Liver (tissue), 9 donors: ENCODE data around the gene PPARA. TPM values are rescaled to one million over a fixed set of nuclear protein-coding genes. Genes with fewer than 3 reads are reported as not detected.

ENCODE experiments used
- DNase-seq: peaks from one replicate; pipeline ENCODE4 v3.0.0-alpha.2; 2017; ENCODE audit warnings: low spot score
- H3K27ac ChIP-seq, 2 donors: one replicate each; pipeline ENCODE4 v1.7.0; 2013; ENCODE audit warnings: inconsistent platforms in 2 of 2, low read length in 2 of 2, control low read depth in 1 of 2, low read depth in 1 of 2, mild to moderate bottlenecking in 1 of 2
- H3K27me3 ChIP-seq, 4 donors: one replicate each; pipeline versions ENCODE4 v1.6.1 to v1.7.0; 2013; ENCODE audit warnings: low read length in 3 of 4, inconsistent platforms in 1 of 4, mild to moderate bottlenecking in 1 of 4, moderate library complexity in 1 of 4; ENCODE audit not compliant: control insufficient read depth in 4 of 4, insufficient read depth in 4 of 4
- H3K36me3 ChIP-seq, 4 donors: one replicate each; pipeline versions ENCODE4 v1.6.1 to v1.7.0; 2013; ENCODE audit warnings: low read length in 3 of 4, mild to moderate bottlenecking in 3 of 4, low read depth in 1 of 4, moderate library complexity in 1 of 4; ENCODE audit not compliant: control insufficient read depth in 4 of 4, insufficient read depth in 3 of 4
- H3K4me1 ChIP-seq, 4 donors: one replicate each; pipeline versions ENCODE4 v1.6.1 to v1.7.0; 2013; ENCODE audit warnings: low read length in 3 of 4, mild to moderate bottlenecking in 3 of 4, moderate library complexity in 1 of 4; ENCODE audit not compliant: control insufficient read depth in 4 of 4, insufficient read depth in 4 of 4
- H3K4me3 ChIP-seq, 3 donors: one replicate each; pipeline versions ENCODE4 v1.6.1 to v1.7.0; 2013; ENCODE audit warnings: low read length in 3 of 3, control low read depth in 1 of 3, low read depth in 1 of 3, mild to moderate bottlenecking in 1 of 3
- H3K9ac ChIP-seq, 2 donors: one replicate each; pipeline ENCODE4 v1.7.0; 2013; ENCODE audit warnings: low read length in 2 of 2, mild to moderate bottlenecking in 2 of 2, moderate library complexity in 2 of 2, control low read depth in 1 of 2, low read depth in 1 of 2
- H3K9me3 ChIP-seq, 4 donors: one replicate each; pipeline versions ENCODE4 v1.6.1 to v1.7.0; 2013; ENCODE audit warnings: low read length in 3 of 4; ENCODE audit not compliant: control insufficient read depth in 4 of 4
- EGR1 ChIP-seq, 2 donors: IDR thresholded peaks; 2 replicates each; pipeline ENCODE4 v1.6.1; 2016 to 2018; ENCODE audit warnings: antibody characterized with exemption in 2 of 2, low read depth in 2 of 2
- FOXA1 ChIP-seq: IDR thresholded peaks from 2 replicates; pipeline ENCODE4 v1.6.1; 2016; ENCODE audit warnings: antibody characterized with exemption
- FOXA2 ChIP-seq: IDR thresholded peaks from 2 replicates; pipeline ENCODE4 v1.6.1; 2016; ENCODE audit warnings: antibody characterized with exemption
- GABPA ChIP-seq, 2 donors: IDR thresholded peaks in 1 of 2; conservative IDR thresholded peaks in 1 of 2; 2 replicates each; pipeline ENCODE4 v1.6.1; 2016; ENCODE audit warnings: antibody characterized with exemption in 2 of 2, mild to moderate bottlenecking in 1 of 2, moderate library complexity in 1 of 2
- HNF4A ChIP-seq, 2 donors: conservative IDR thresholded peaks; 2 replicates each; pipeline ENCODE4 v1.6.1; 2016; ENCODE audit warnings: antibody characterized with exemption in 2 of 2, mild to moderate bottlenecking in 2 of 2
- HNF4G ChIP-seq: IDR thresholded peaks from 2 replicates; pipeline ENCODE4 v1.6.1; 2016; ENCODE audit warnings: antibody characterized with exemption
- JUND ChIP-seq, 2 donors: IDR thresholded peaks; 2 replicates each; pipeline ENCODE4 v1.6.1; 2016; ENCODE audit warnings: antibody characterized with exemption in 2 of 2
- NR2F2 ChIP-seq: IDR thresholded peaks from 2 replicates; pipeline ENCODE4 v1.6.1; 2016; ENCODE audit warnings: antibody characterized with exemption
- RAD21 ChIP-seq, 2 donors: IDR thresholded peaks; 2 replicates each; pipeline ENCODE4 v1.6.1; 2016; ENCODE audit warnings: antibody characterized with exemption in 2 of 2, mild to moderate bottlenecking in 2 of 2
- RXRA ChIP-seq, 2 donors: IDR thresholded peaks; 2 replicates each; pipeline ENCODE4 v1.6.1; 2017 to 2018; ENCODE audit warnings: antibody characterized with exemption in 2 of 2, mild to moderate bottlenecking in 1 of 2
- SP1 ChIP-seq: IDR thresholded peaks from 2 replicates; pipeline ENCODE4 v1.6.1; 2018; ENCODE audit warnings: antibody characterized with exemption, mild to moderate bottlenecking
- TAF1 ChIP-seq: conservative IDR thresholded peaks from 2 replicates; pipeline ENCODE4 v1.6.1; 2016; ENCODE audit warnings: antibody characterized with exemption, mild to moderate bottlenecking
- YY1 ChIP-seq: IDR thresholded peaks from 2 replicates; pipeline ENCODE4 v1.6.1; 2016; ENCODE audit warnings: antibody characterized with exemption, mild to moderate bottlenecking
- WGBS: extraction: QIAGEN DNeasy Blood & Tissue Kit; methylation state at CpG from one replicate; pipeline ENCODE4 v1.1.7; 2013; 5-methylcytosine and 5-hydroxymethylcytosine counted together
- polyA plus RNA-seq, 2 donors: library from polyadenylated mRNA; stranded (reverse) in 1 of 2; unstranded in 1 of 2; fragments of 200-250 nt in 1 of 2; fragments of >200 nt in 1 of 2; fragmentation: Nextera tagmentation in 1 of 2; extraction: Ambion mirVana in 1 of 2; gene quantifications; one replicate each; pipeline versions ENCODE4 v1.2.1 to v1.2.3, GENCODE V29; 2013 to 2015
- total RNA-seq, 2 donors: library from RNA; depleted of rRNA; stranded (reverse); fragments of >200 nt; gene quantifications; one replicate each; pipeline ENCODE4 v1.2.3, GENCODE V29; 2014
- TF ChIP-seq, protein P1 (sequence below): IDR thresholded peaks from 2 replicates; pipeline ENCODE4 v1.6.1; 2016; ENCODE audit warnings: antibody characterized with exemption
- TF ChIP-seq, protein P2 (sequence below): IDR thresholded peaks from 2 replicates; pipeline ENCODE4 v1.6.1; 2016; ENCODE audit warnings: antibody characterized with exemption
- TF ChIP-seq, protein P3 (sequence below): fragments of 150-350 bp; IDR thresholded peaks from 2 replicates; pipeline ENCODE4 v1.5.1; 2017; ENCODE audit warnings: improper control_type of control experiment, low read depth, low read length; ENCODE audit not compliant: missing input control
- TF ChIP-seq, protein P4 (sequence below): IDR thresholded peaks from 2 replicates; pipeline ENCODE4 v1.6.1; 2016; ENCODE audit warnings: antibody characterized with exemption, mild to moderate bottlenecking
- TF ChIP-seq, protein P5 (sequence below): IDR thresholded peaks from 2 replicates; pipeline ENCODE4 v1.6.1; 2016; ENCODE audit warnings: antibody characterized with exemption
- donor health status: healthy.
- donor health status: healthy.
- donor health status: healthy.
- donor health status: healthy.
- donor health status: healthy.

Gene PPARA
- total and polyA plus RNA-seq, 4 donors, result 31.2 to 78.8 (median 41.3) TPM

DNA sequence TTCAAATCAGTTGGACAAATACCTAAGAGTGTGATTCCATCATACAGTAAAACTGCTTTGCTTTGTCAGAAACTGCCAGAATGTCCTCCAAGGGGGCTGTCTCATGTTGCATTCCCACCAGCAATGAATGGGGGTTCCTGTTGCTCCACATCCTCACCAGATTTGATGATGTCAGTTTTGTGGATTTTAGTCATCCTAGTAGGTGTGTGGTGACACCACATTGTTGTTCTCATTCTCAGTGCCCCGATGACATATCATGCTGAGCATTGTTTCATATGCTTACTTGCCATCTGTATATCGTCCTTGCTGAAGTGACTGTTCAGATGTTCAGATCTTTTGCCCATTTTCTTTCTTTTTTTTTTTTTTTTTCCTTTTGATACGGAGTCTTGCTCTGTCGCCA is 62.7 kb downstream of the PPARA start (continued):
- TF ChIP-seq FOXA2 (no peak), TAF1 (no peak), EGR1 (IDR thresholded peaks at IDR 0.05; ENCODE audit: low read depth in 2 of 2) (no peak), RXRA (IDR thresholded peaks at IDR 0.05) (no peak), HNF4G (no peak)

DNA sequence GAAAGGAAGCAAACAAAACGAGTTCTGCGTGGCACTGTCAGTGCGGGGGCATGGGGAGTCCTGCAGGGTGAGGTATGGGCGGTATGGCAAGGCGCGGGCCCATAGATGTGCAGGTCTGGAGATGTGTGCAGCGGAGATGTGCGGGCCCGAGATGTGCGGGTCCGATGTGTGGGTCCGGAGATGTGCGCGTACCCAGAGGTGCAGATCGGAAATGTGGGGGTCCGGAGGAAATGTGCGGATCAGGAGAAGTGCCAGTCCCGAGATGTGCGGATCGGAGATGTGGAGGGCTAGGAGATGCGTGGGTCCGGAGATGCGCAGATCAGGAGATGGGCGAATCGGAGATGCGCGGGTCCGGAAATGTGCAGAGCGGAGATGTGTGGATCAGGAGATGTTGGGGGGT is 63.8 kb downstream of the PPARA start:
- no peak overlapping the region for H3K27ac ChIP-seq
- H3K4me1 ChIP-seq, result no peaks in the 10 kb centered on the region
- TF ChIP-seq, protein P1, sequence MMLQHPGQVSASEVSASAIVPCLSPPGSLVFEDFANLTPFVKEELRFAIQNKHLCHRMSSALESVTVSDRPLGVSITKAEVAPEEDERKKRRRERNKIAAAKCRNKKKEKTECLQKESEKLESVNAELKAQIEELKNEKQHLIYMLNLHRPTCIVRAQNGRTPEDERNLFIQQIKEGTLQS, result no peak
- TF ChIP-seq, protein P2, sequence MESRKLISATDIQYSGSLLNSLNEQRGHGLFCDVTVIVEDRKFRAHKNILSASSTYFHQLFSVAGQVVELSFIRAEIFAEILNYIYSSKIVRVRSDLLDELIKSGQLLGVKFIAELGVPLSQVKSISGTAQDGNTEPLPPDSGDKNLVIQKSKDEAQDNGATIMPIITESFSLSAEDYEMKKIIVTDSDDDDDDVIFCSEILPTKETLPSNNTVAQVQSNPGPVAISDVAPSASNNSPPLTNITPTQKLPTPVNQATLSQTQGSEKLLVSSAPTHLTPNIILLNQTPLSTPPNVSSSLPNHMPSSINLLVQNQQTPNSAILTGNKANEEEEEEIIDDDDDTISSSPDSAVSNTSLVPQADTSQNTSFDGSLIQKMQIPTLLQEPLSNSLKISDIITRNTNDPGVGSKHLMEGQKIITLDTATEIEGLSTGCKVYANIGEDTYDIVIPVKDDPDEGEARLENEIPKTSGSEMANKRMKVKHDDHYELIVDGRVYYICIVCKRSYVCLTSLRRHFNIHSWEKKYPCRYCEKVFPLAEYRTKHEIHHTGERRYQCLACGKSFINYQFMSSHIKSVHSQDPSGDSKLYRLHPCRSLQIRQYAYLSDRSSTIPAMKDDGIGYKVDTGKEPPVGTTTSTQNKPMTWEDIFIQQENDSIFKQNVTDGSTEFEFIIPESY, result no peak
- TF ChIP-seq, protein P3, sequence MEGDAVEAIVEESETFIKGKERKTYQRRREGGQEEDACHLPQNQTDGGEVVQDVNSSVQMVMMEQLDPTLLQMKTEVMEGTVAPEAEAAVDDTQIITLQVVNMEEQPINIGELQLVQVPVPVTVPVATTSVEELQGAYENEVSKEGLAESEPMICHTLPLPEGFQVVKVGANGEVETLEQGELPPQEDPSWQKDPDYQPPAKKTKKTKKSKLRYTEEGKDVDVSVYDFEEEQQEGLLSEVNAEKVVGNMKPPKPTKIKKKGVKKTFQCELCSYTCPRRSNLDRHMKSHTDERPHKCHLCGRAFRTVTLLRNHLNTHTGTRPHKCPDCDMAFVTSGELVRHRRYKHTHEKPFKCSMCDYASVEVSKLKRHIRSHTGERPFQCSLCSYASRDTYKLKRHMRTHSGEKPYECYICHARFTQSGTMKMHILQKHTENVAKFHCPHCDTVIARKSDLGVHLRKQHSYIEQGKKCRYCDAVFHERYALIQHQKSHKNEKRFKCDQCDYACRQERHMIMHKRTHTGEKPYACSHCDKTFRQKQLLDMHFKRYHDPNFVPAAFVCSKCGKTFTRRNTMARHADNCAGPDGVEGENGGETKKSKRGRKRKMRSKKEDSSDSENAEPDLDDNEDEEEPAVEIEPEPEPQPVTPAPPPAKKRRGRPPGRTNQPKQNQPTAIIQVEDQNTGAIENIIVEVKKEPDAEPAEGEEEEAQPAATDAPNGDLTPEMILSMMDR, result no peak
- TF ChIP-seq FOXA1, result no peak
- no peak for TF ChIP-seq TAF1
- TF ChIP-seq RXRA (IDR thresholded peaks at IDR 0.05), result no peak
- TF ChIP-seq SP1, result no peak
- TF ChIP-seq, protein P4, sequence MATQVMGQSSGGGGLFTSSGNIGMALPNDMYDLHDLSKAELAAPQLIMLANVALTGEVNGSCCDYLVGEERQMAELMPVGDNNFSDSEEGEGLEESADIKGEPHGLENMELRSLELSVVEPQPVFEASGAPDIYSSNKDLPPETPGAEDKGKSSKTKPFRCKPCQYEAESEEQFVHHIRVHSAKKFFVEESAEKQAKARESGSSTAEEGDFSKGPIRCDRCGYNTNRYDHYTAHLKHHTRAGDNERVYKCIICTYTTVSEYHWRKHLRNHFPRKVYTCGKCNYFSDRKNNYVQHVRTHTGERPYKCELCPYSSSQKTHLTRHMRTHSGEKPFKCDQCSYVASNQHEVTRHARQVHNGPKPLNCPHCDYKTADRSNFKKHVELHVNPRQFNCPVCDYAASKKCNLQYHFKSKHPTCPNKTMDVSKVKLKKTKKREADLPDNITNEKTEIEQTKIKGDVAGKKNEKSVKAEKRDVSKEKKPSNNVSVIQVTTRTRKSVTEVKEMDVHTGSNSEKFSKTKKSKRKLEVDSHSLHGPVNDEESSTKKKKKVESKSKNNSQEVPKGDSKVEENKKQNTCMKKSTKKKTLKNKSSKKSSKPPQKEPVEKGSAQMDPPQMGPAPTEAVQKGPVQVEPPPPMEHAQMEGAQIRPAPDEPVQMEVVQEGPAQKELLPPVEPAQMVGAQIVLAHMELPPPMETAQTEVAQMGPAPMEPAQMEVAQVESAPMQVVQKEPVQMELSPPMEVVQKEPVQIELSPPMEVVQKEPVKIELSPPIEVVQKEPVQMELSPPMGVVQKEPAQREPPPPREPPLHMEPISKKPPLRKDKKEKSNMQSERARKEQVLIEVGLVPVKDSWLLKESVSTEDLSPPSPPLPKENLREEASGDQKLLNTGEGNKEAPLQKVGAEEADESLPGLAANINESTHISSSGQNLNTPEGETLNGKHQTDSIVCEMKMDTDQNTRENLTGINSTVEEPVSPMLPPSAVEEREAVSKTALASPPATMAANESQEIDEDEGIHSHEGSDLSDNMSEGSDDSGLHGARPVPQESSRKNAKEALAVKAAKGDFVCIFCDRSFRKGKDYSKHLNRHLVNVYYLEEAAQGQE, result no peak
- TF ChIP-seq HNF4G, result no peak
- TF ChIP-seq EGR1 (IDR thresholded peaks at IDR 0.05; ENCODE audit: low read depth in 2 of 2), result no peak
- TF ChIP-seq GABPA (IDR thresholded peaks at IDR 0.05 in 1 of 2, conservative IDR thresholded peaks at IDR 0.05 in 1 of 2), result no peak
- TF ChIP-seq RAD21 (IDR thresholded peaks at IDR 0.05), result no peak
- TF ChIP-seq HNF4A (conservative IDR thresholded peaks at IDR 0.05), result no peak
- TF ChIP-seq YY1, result no peak
- no peak for TF ChIP-seq NR2F2
- TF ChIP-seq FOXA2, result no peak
- TF ChIP-seq JUND (IDR thresholded peaks at IDR 0.05), result no peak
- TF ChIP-seq, protein P5, sequence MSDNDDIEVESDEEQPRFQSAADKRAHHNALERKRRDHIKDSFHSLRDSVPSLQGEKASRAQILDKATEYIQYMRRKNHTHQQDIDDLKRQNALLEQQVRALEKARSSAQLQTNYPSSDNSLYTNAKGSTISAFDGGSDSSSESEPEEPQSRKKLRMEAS, result no peak
- H3K4me3 ChIP-seq, result no peak overlapping the region
- 98% methylated on average over 29 of the region's 29 CpGs for WGBS
- no peak overlapping the region for H3K9ac ChIP-seq
- peaks cover 16 to 62% (median 48%) of the 10 kb centered on the region in 4 donors for H3K36me3 ChIP-seq
- H3K27me3 ChIP-seq, result no peaks in the 10 kb centered on the region
- no peaks in the 10 kb centered on the region for H3K9me3 ChIP-seq
- DNase-seq, result no peak
